HepG2 (cell line): ENCODE measurements around the gene ADAMTS12. TPM values are rescaled to one million over a fixed set of nuclear protein-coding genes. Genes with fewer than 3 reads are reported as not detected.
A peak's percentile ranks its signal among the peaks of the same experiment; 100 is the strongest.

Source experiments
- ARNTL ChIP-seq: sonication (generic); formaldehyde crosslinking; IDR thresholded peaks from 2 replicates; pipeline ENCODE4 v1.4.0; 2020; ENCODE audit warnings: mild to moderate bottlenecking, missing genetic modification reagents
- ATF3 ChIP-seq: sonication (generic); formaldehyde crosslinking; IDR thresholded peaks from 2 replicates; pipeline ENCODE4 v1.4.0; 2020; ENCODE audit warnings: missing genetic modification reagents
- CHD2 ChIP-seq: IDR thresholded peaks from 2 replicates; pipeline ENCODE4 v1.6.1; 2011; ENCODE audit warnings: low read depth, low read length, improper control_type of control experiment
- GPN1 ChIP-seq: sonication (generic); formaldehyde crosslinking; IDR thresholded peaks from 2 replicates; pipeline ENCODE4 v1.5.1; 2020; ENCODE audit warnings: missing genetic modification reagents, borderline replicate concordance
- IRF2 ChIP-seq: IDR thresholded peaks from 2 replicates; pipeline ENCODE4 v1.6.1; 2018; ENCODE audit warnings: missing genetic modification reagents, missing compliant biosample characterization
- IRX3 ChIP-seq: sonication (generic); formaldehyde crosslinking; IDR thresholded peaks from 2 replicates; pipeline ENCODE4 v1.8.1; 2023; ENCODE audit warnings: mild to moderate bottlenecking, low read depth, missing genetic modification reagents, borderline replicate concordance
- KDM2A ChIP-seq: sonication (generic); formaldehyde crosslinking; IDR thresholded peaks from 2 replicates; pipeline ENCODE4 v1.4.0; 2020; ENCODE audit warnings: low read depth, missing genetic modification reagents, borderline replicate concordance
- MYPOP ChIP-seq: sonication (generic); formaldehyde crosslinking; IDR thresholded peaks from 2 replicates; pipeline ENCODE4 v1.8.1; 2023; ENCODE audit warnings: mild to moderate bottlenecking, moderate library complexity, missing genetic modification reagents
- NCOR1 ChIP-seq: fragments of 200-600 bp; sonication (generic); IDR thresholded peaks from 2 replicates; pipeline ENCODE4 v1.7.0; 2017; ENCODE audit warnings: antibody characterized with exemption, low read length, borderline replicate concordance
- NONO ChIP-seq, 2 experiments: fragments of 450-650 bp in 1 of 2; sonication (generic) in 1 of 2; formaldehyde crosslinking in 1 of 2; IDR thresholded peaks in 1 of 2; conservative IDR thresholded peaks in 1 of 2; 2 replicates each; pipeline versions ENCODE4 v1.6.1 to v1.8.0; 2017 to 2022; ENCODE audit warnings: mild to moderate bottlenecking in 1 of 2, missing genetic modification reagents in 1 of 2, moderate library complexity in 1 of 2
- PTBP1 ChIP-seq: fragments of 200-400 bp; formaldehyde crosslinking; IDR thresholded peaks from 2 replicates; pipeline ENCODE4 v1.6.1; 2018; ENCODE audit warnings: low read length, low read depth; ENCODE audit not compliant: poor library complexity, severe bottlenecking
- RARA ChIP-seq: IDR thresholded peaks from 2 replicates; pipeline ENCODE4 v1.6.1; 2016; ENCODE audit warnings: missing genetic modification reagents, missing compliant biosample characterization
- SAFB2 ChIP-seq: sonication (generic); formaldehyde crosslinking; IDR thresholded peaks from 2 replicates; pipeline ENCODE4 v1.5.1; 2020; ENCODE audit warnings: missing genetic modification reagents, low read depth, mild to moderate bottlenecking, borderline replicate concordance
- SP2 ChIP-seq: sonication (generic); formaldehyde crosslinking; IDR thresholded peaks from 2 replicates; pipeline ENCODE4 v1.5.1; 2020; ENCODE audit warnings: mild to moderate bottlenecking, missing genetic modification reagents
- TIGD3 ChIP-seq: sonication (generic); formaldehyde crosslinking; IDR thresholded peaks from 2 replicates; pipeline ENCODE4 v1.5.1; 2020; ENCODE audit warnings: mild to moderate bottlenecking, missing genetic modification reagents, borderline replicate concordance
- U2AF2 ChIP-seq: fragments of 200-400 bp; formaldehyde crosslinking; IDR thresholded peaks from 2 replicates; pipeline ENCODE4 v1.6.1; 2017; ENCODE audit warnings: low read depth, mild to moderate bottlenecking, low read length
- ZNF180 ChIP-seq: sonication (generic); formaldehyde crosslinking; IDR thresholded peaks from 2 replicates; pipeline ENCODE4 v1.4.0; 2020; ENCODE audit warnings: low read depth, missing genetic modification reagents, borderline replicate concordance
- ZNF205 ChIP-seq: IDR thresholded peaks from 2 replicates; pipeline ENCODE4 v1.6.1; 2018; ENCODE audit warnings: missing biosample characterization, missing genetic modification reagents
- ZNF329 ChIP-seq: sonication (generic); formaldehyde crosslinking; IDR thresholded peaks from 2 replicates; pipeline ENCODE4 v1.9.0; 2021; ENCODE audit warnings: low read depth, mild to moderate bottlenecking, missing genetic modification reagents
- ZNF777 ChIP-seq: sonication (generic); formaldehyde crosslinking; IDR thresholded peaks from 2 replicates; pipeline ENCODE4 v1.4.0; 2020; ENCODE audit warnings: missing genetic modification reagents
- ZNF790 ChIP-seq: sonication (generic); formaldehyde crosslinking; IDR thresholded peaks from 2 replicates; pipeline ENCODE4 v1.8.0; 2022; ENCODE audit warnings: missing genetic modification reagents, mild to moderate bottlenecking, borderline replicate concordance
- ZSCAN9 ChIP-seq: IDR thresholded peaks from 2 replicates; pipeline ENCODE4 v1.6.1; 2016; ENCODE audit warnings: borderline replicate concordance
- polyA plus RNA-seq, 8 experiments: library from polyadenylated mRNA; depleted of rRNA in 3 of 8; stranded (reverse) in 7 of 8; unstranded in 1 of 8; fragments of >200 nt; fragmentation: Illumina TruSeq in 4 of 8; extraction: Trizol in 4 of 8; gene quantifications; 2 replicates each; pipeline versions ENCODE4 v1.2.1 to v1.2.3, GENCODE V29; 2011 to 2016; ENCODE audit warnings: low read depth in 4 of 8, missing spikeins in 1 of 8, mixed read lengths in 1 of 8; ENCODE audit not compliant: insufficient read depth in 1 of 8
- total RNA-seq, 5 experiments: library from RNA; depleted of rRNA; stranded (reverse); fragments of >200 nt; fragmentation: Illumina TruSeq; extraction: Trizol; gene quantifications; 2 replicates each; pipeline ENCODE4 v1.2.3, GENCODE V29; 2016; ENCODE audit warnings: low read depth in 1 of 5
- TF ChIP-seq, protein P1 (sequence below): sonication (generic); formaldehyde crosslinking; IDR thresholded peaks from 2 replicates; pipeline ENCODE4 v1.5.1; 2020; ENCODE audit warnings: missing genetic modification reagents, mild to moderate bottlenecking, borderline replicate concordance
- TF ChIP-seq, protein P2 (sequence below): sonication (generic); formaldehyde crosslinking; IDR thresholded peaks from 2 replicates; pipeline ENCODE4 v1.8.1; 2022; ENCODE audit warnings: low read depth, mild to moderate bottlenecking, missing genetic modification reagents

ADAMTS12 gene
- total and polyA plus RNA-seq, 2 of the 13 experiments (the other 11 are each of a cell fraction or from before 2014, with no cell fraction given), result 0.03 TPM; not detected in 1

DNA sequence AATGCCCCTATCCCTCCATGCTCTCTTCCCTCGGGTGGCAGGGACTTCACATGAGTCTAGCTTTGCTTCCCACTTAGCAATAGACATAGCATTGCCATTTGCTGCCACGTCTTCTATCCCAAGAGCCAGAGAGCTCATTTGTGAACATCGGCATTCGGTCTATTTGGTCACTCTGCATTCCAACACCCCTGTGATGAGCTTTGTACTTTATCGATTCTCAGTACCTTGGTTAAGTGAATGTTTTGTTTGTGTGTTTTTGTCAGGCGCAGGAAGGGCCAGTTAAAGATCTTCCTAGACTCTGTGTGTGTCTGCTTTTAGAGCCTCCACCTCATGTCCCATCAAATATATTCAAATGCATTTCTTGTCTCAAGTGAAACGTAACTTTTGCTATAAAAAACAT lies 309.4 kb downstream of the ADAMTS12 start (continued):
- TF ChIP-seq U2AF2 (no peak), ZSCAN9 (peak; percentile 93; the same call in 1 of the 2 replicates), CHD2 (no peak), ATF3 (CRISPR knock-in tag) (no peak), IRF2 (CRISPR knock-in tag) (peak; percentile 65; the same call in 1 of the 2 replicates), ZNF777 (CRISPR knock-in tag) (no peak), PTBP1 (no peak), KDM2A (CRISPR knock-in tag) (no peak), SP2 (CRISPR knock-in tag) (no peak), ZNF790 (CRISPR knock-in tag) (no peak), NONO (IDR thresholded peaks at IDR 0.05) (no peak), NONO (CRISPR knock-in tag; conservative IDR thresholded peaks at IDR 0.05) (0 out of 2 replicates have a peak, but pooled peaks have one; percentile 25), SAFB2 (CRISPR knock-in tag) (no peak), ZNF180 (CRISPR knock-in tag) (no peak), MYPOP (no peak; the same call in 1 of the 2 replicates), ZNF329 (CRISPR knock-in tag) (no peak), ZNF205 (CRISPR knock-in tag) (0 out of 2 replicates have a peak, but pooled peaks have one; percentile 40), ARNTL (CRISPR knock-in tag) (no peak), IRX3 (CRISPR knock-in tag) (no peak), GPN1 (CRISPR knock-in tag) (no peak), RARA (peak; percentile 43; the same call in 1 of the 2 replicates), TIGD3 (no peak), NCOR1 (peak; percentile 74; the same call in 1 of the 2 replicates)
- TF ChIP-seq, protein P1, sequence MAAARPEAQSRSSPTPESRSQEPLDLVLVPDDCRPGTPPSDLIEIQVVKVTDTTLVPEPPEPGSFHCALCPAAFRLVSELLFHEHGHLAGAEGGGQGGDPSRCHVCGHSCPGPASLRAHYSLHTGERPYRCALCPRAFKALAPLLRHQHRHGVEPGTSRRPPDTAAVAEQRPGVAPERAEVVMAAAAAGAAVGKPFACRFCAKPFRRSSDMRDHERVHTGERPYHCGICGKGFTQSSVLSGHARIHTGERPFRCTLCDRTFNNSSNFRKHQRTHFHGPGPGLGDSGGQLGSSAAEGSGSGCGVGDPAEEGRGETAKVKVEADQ (CRISPR knock-in tag), result no peak
- TF ChIP-seq, protein P2, sequence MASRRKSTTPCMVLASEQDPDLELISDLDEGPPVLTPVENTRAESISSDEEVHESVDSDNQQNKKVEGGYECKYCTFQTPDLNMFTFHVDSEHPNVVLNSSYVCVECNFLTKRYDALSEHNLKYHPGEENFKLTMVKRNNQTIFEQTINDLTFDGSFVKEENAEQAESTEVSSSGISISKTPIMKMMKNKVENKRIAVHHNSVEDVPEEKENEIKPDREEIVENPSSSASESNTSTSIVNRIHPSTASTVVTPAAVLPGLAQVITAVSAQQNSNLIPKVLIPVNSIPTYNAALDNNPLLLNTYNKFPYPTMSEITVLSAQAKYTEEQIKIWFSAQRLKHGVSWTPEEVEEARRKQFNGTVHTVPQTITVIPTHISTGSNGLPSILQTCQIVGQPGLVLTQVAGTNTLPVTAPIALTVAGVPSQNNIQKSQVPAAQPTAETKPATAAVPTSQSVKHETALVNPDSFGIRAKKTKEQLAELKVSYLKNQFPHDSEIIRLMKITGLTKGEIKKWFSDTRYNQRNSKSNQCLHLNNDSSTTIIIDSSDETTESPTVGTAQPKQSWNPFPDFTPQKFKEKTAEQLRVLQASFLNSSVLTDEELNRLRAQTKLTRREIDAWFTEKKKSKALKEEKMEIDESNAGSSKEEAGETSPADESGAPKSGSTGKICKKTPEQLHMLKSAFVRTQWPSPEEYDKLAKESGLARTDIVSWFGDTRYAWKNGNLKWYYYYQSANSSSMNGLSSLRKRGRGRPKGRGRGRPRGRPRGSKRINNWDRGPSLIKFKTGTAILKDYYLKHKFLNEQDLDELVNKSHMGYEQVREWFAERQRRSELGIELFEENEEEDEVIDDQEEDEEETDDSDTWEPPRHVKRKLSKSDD (CRISPR knock-in tag), result no peak
